HG02763 (cell line): Measurements from ENCODE around the gene ZNF17.

Experiments used
- ATAC-seq: cut with Tn5 transposase; IDR thresholded peaks from one replicate; pipeline ENCODE4 v1.9.1; 2021; ENCODE audit warnings: mild to moderate bottlenecking, moderate library complexity; ENCODE audit not compliant: unreplicated experiment

The ZNF17 gene

GRCh38 chr19:57421037-57421436 lies 10.1 kb downstream of the ZNF17 start:
- ATAC-seq, result no peak

GRCh38 chr19:57434386-57435061 lies 23.6 kb downstream of the ZNF17 start:
- peak; percentile 3 for ATAC-seq

GRCh38 chr19:57435062-57435978 lies 24.4 kb downstream of the ZNF17 start, which contains the start of gene ZNF749:
TSS of gene ZNF749 (plus strand) at chr19:57435325. CDS start at chr19:57435579, 254 bp downstream.
- peak; percentile 94 for ATAC-seq

DNA sequence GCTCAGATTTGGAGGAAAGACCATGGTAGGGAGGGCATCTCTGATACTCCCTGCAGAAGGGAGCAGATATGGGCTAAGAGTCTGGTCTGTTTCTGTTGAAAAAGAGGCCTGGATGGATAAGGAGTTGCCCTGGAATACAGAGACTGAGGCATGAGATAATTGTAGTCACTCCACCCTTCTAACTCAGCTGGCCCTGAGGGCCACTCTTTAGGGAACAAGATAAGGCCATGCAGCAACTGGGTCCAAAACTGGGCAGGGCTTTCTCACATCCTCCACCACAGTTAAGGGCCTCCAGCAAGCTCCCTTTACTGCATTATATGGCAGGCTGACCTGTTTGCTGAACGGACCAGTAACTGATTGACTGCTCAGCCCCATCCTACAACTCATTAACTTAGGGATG lies 25.5 kb downstream of the ZNF17 start:
- no peak for ATAC-seq

DNA sequence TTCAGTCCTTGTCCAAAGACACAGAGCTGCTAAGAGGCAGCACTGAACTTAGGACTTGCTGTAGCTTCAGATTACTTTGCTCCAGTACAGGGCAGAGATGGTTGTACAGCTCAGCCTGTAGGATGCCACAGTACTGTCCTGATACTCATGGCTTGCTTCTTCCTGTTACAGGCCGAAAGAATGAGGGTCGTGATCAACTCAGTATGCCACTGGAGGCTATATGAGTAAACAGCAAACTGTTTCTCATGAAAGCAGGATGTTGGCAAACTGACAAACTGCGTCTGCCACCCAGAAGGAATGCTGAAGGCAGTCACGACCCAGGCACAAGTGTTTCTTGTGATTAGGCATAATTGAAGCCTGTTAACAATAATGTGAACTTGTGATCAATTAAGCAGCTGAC lies 27.0 kb downstream of the ZNF17 start:
- no peak for ATAC-seq

DNA sequence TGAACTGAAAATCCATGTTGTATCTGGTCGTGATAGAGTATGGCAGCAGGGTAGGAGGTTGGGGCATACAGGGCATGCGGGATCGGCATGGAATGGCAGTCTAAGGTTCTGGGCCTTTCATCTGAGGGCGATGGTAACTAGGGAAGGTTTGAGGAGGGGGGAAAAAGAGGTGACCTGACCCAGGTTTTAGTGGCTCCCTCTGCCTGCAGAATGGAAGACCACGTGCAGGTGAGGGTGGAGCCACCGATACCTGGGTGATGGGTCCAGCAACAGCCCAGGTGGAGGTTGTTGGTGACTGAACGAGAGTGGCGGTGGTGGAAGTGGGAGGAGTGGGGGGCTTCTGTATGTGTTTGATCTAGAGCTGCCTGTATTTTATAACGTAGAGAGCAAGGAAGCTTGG lies 28.0 kb downstream of the ZNF17 start:
- ATAC-seq, result no peak

DNA sequence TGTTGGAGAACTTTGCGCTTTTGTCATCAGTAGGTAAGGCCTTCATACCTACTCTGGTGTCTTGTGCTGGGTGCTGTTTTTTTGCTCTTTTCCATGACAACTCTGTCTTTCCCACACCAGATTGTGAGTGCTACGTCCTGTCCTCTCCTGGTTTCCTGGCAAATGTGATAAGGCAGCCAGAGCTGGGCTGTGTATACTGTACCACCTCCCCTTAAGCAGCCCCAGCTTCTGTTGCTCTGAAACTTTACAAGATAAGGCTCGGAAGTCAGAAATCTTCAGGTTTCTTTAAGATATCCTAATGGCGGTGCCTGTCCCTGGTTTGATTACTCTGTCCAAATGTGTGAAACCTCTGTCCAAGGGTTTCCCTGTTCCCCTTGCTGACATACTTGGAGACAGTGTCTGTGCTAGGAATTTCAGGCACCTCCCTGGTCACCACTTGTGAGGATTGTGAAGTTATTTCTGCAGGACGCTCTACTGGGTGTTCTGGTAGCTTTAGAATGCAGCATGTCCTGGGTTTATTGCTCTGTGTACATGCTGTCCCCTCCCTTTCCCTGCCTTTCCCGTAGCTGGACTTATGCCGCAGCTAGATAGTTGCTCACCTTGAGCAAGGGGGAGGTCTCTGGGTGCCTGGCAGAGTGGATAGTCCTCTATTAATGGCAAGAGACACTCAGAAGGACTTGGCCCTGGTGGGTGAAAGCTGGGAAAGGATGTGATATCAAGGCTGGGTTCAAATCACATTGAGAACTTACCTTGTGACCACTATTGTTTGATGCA lies 31.2 kb downstream of the ZNF17 start:
- no peak for ATAC-seq

- ATAC-seq, result no peak
Observed at GRCh38 chr19:57443121-57443696, 32.2 kb downstream of the ZNF17 start.

GRCh38 chr19:57452307-57452706 lies 41.3 kb downstream of the ZNF17 start:
- no peak for ATAC-seq

GRCh38 chr19:57465680-57466381 lies 54.9 kb downstream of the ZNF17 start:
- ATAC-seq, result no peak

- ATAC-seq, result no peak
Observed at GRCh38 chr19:57466489-57466888, 55.5 kb downstream of the ZNF17 start.
